ENCODE data around the gene CNNM4. TPM values are rescaled to one million over a fixed set of nuclear protein-coding genes. Genes with fewer than 3 reads are reported as not detected.
A peak's percentile ranks its signal among the peaks of the same experiment; 100 is the strongest.

CNNM4 gene
- total RNA-seq, 1 donor from 2014 or later, result 6.3 TPM

DNA sequence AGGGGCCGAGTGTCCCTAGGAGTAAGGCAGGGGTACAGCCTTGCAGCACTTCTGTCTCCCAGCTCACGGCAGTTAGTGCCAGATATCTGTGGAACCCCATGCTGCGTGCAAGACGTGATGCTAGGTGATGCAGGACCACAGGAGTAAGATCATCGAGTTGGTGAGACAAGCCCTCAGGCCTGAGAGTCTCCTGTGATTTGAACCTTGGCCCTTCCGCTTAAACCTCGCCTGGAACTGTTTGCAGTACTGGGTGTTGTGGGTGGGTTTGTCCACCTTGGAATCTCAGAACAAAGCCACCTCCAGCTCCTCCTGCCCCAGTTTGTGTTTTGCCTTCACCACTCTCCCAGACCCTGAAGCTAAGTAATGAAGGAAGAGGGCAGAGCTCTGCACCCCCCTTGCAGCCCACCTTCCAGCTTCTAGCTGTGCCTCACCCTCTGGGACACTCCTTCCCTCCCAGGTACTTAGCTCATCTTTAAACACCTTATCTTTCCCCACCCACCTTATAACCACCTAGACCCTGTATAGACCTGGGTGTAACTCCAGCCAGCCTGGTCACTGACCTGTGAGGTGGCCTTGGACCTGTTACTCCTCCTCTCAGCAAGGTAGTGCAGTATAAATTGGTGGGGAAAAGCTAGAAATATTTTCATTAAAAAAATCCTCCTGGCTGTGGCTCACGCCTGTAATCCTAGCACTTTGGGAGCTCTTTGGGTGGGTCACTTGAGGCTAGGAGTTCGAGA is 6.6 kb downstream of the CNNM4 start:
- H3K27me3 ChIP-seq (ENCODE audit: control insufficient read depth in 3 of 3, insufficient read depth in 3 of 3, low read length in 3 of 3), result no peaks in the 10 kb centered on the region
- peaks cover 44 to 54% (median 46%) of the 10 kb centered on the region in 3 donors for H3K4me1 ChIP-seq (ENCODE audit: control insufficient read depth in 3 of 3, insufficient read depth in 3 of 3, low read length in 3 of 3)
- H3K36me3 ChIP-seq (ENCODE audit: control insufficient read depth in 3 of 3, insufficient read depth in 3 of 3, low read length in 3 of 3), result no peaks in the 10 kb centered on the region
- no peak overlapping the region for H3K4me3 ChIP-seq (ENCODE audit: low read length in 3 of 3)
- no peak overlapping the region for H3K27ac ChIP-seq (ENCODE audit: low read depth, low read length)
- H3K9ac ChIP-seq (ENCODE audit: low read depth in 1 of 3, low read length in 3 of 3), result no peak overlapping the region
- H3K9me3 ChIP-seq (ENCODE audit: control insufficient read depth in 3 of 3, low read length in 3 of 3), result no peaks in the 10 kb centered on the region

DNA sequence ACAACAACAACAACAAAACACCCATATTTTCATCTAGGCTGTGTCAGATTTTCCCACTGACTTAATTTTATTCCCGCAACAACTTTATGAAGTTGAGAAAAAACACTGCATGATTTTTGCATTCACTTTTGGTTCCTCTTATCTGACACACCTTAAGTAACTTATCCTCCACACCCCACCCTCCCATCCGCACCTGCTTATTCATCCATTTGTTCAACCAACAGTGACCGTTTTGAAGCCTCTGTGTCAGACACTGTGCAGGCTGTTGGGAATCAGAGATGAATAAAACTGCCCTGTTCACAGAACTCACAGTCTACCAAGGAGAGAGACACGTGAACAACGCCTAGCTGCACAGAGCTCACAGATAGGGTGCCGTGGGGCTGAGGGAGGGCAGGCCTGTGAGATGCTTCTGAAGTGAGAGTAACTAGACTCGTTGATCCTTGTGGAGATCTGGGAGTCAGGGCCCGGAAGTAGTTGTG is 7.4 kb downstream of the CNNM4 start:
- peaks cover 42 to 54% (median 43%) of the 10 kb centered on the region in 3 donors for H3K4me1 ChIP-seq (ENCODE audit: control insufficient read depth in 3 of 3, insufficient read depth in 3 of 3, low read length in 3 of 3)
- no peak overlapping the region for H3K27ac ChIP-seq (ENCODE audit: low read depth, low read length)
- H3K36me3 ChIP-seq (ENCODE audit: control insufficient read depth in 3 of 3, insufficient read depth in 3 of 3, low read length in 3 of 3), result no peaks in the 10 kb centered on the region
- no peak overlapping the region for H3K4me3 ChIP-seq (ENCODE audit: low read length in 3 of 3)
- no peak overlapping the region for H3K9ac ChIP-seq (ENCODE audit: low read depth in 1 of 3, low read length in 3 of 3)
- no peaks in the 10 kb centered on the region for H3K27me3 ChIP-seq (ENCODE audit: control insufficient read depth in 3 of 3, insufficient read depth in 3 of 3, low read length in 3 of 3)
- H3K9me3 ChIP-seq (ENCODE audit: control insufficient read depth in 3 of 3, low read length in 3 of 3), result no peaks in the 10 kb centered on the region

DNA sequence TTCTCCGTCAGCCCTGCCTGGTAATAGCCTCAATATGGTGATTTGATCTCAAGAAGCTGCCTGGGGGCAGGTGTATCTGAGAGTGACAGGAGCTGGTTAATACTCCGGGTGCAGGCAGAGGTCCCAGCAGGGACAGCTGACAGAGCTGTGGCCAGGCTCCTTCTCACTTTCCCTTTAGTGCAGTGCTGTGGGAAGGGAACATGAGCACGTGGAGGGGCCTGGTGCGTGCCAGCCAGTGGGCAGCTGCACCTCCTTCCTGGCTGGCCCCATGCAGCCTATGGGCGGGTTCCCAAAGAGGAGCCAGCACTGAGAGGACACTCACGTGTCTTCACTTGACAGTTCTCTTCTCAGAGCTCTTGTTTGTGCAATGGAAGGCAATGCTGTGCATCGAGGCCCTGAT is 9.1 kb downstream of the CNNM4 start:
- no peaks in the 10 kb centered on the region for H3K9me3 ChIP-seq (ENCODE audit: control insufficient read depth in 3 of 3, low read length in 3 of 3)
- H3K27ac ChIP-seq (ENCODE audit: low read depth, low read length), result peak overlapping the region; percentile 69
- H3K36me3 ChIP-seq (ENCODE audit: control insufficient read depth in 3 of 3, insufficient read depth in 3 of 3, low read length in 3 of 3), result no peaks in the 10 kb centered on the region
- H3K4me3 ChIP-seq (ENCODE audit: low read length in 3 of 3), result peak overlapping the region; percentile 31 to 77 (median 64)
- H3K4me1 ChIP-seq (ENCODE audit: control insufficient read depth in 3 of 3, insufficient read depth in 3 of 3, low read length in 3 of 3), result peaks cover 28 to 50% (median 32%) of the 10 kb centered on the region in 3 donors
- no peaks in the 10 kb centered on the region for H3K27me3 ChIP-seq (ENCODE audit: control insufficient read depth in 3 of 3, insufficient read depth in 3 of 3, low read length in 3 of 3)
- H3K9ac ChIP-seq (ENCODE audit: low read depth in 1 of 3, low read length in 3 of 3), result peak overlapping the region; percentile 33 to 80 (median 34)

- Histone ChIP-seq H3K4me1 (ENCODE audit: control insufficient read depth in 3 of 3, insufficient read depth in 3 of 3, low read length in 3 of 3) (peaks cover 28 to 54% (median 32%) of the 10 kb centered on the region in 3 donors), H3K27me3 (ENCODE audit: control insufficient read depth in 3 of 3, insufficient read depth in 3 of 3, low read length in 3 of 3) (no peaks in the 10 kb centered on the region), H3K27ac (ENCODE audit: low read depth, low read length) (peak overlapping the region; percentile 69), H3K4me3 (ENCODE audit: low read length in 3 of 3) (peak overlapping the region in 2 of 3 donors; percentile 19 to 25), H3K36me3 (ENCODE audit: control insufficient read depth in 3 of 3, insufficient read depth in 3 of 3, low read length in 3 of 3) (no peaks in the 10 kb centered on the region), H3K9me3 (ENCODE audit: control insufficient read depth in 3 of 3, low read length in 3 of 3) (no peaks in the 10 kb centered on the region), H3K9ac (ENCODE audit: low read depth in 1 of 3, low read length in 3 of 3) (peak overlapping the region in 2 of 3 donors; percentile 65 to 70)
Observed at GRCh38 chr2:96770442-96771202, 9.9 kb downstream of the CNNM4 start.

GRCh38 chr2:96771796-96772618 is 11.3 kb downstream of the CNNM4 start:
- Histone ChIP-seq H3K4me3 (ENCODE audit: low read length in 3 of 3) (no peak overlapping the region), H3K9ac (ENCODE audit: low read depth in 1 of 3, low read length in 3 of 3) (peak overlapping the region in 1 of 3 donors; percentile 8), H3K4me1 (ENCODE audit: control insufficient read depth in 3 of 3, insufficient read depth in 3 of 3, low read length in 3 of 3) (peaks cover 28 to 52% (median 32%) of the 10 kb centered on the region in 3 donors), H3K27me3 (ENCODE audit: control insufficient read depth in 3 of 3, insufficient read depth in 3 of 3, low read length in 3 of 3) (no peaks in the 10 kb centered on the region), H3K27ac (ENCODE audit: low read depth, low read length) (no peak overlapping the region), H3K36me3 (ENCODE audit: control insufficient read depth in 3 of 3, insufficient read depth in 3 of 3, low read length in 3 of 3) (no peaks in the 10 kb centered on the region), H3K9me3 (ENCODE audit: control insufficient read depth in 3 of 3, low read length in 3 of 3) (no peaks in the 10 kb centered on the region)

DNA sequence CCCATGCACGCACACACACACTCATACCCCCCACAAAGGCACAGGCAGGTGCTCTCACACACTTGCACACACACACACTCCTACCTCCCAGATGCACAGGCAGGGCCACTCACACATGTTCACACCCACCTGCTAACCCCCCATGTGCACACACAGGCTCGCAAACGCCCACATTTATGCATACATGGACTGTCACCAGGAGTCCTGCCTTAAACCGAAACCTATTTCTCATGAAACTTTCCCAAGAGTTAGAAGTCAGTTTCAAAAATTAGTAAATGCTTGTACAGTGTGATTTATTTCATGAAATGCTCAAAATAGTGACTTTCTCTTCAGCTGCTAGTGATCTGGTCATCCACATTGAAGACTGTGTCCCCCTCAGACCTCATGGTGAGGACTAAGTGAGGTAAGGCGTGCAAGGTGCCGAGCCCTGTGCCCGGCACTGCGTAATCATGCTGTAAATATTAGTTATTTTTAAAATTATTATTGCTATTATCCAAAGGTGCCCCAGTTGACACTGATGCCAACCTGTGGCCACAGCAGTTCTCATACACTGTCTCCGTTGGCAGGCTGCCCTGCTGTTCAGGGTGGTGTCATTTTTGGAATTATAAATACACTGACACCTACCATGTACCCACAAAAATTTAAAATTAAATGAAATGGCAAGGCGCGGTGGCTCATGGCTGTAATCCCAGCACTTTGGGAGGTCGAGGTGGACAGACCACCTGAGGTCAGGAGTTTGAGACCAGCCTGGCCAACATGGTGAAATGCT is 12.4 kb downstream of the CNNM4 start:
- Histone ChIP-seq H3K9me3 (ENCODE audit: control insufficient read depth in 3 of 3, low read length in 3 of 3) (no peaks in the 10 kb centered on the region), H3K27ac (ENCODE audit: low read depth, low read length) (no peak overlapping the region), H3K9ac (ENCODE audit: low read depth in 1 of 3, low read length in 3 of 3) (peak overlapping the region in 2 of 3 donors; percentile 2 to 50), H3K36me3 (ENCODE audit: control insufficient read depth in 3 of 3, insufficient read depth in 3 of 3, low read length in 3 of 3) (no peaks in the 10 kb centered on the region), H3K4me1 (ENCODE audit: control insufficient read depth in 3 of 3, insufficient read depth in 3 of 3, low read length in 3 of 3) (peaks cover 28 to 50% (median 32%) of the 10 kb centered on the region in 3 donors), H3K27me3 (ENCODE audit: control insufficient read depth in 3 of 3, insufficient read depth in 3 of 3, low read length in 3 of 3) (no peaks in the 10 kb centered on the region), H3K4me3 (ENCODE audit: low read length in 3 of 3) (no peak overlapping the region)

DNA sequence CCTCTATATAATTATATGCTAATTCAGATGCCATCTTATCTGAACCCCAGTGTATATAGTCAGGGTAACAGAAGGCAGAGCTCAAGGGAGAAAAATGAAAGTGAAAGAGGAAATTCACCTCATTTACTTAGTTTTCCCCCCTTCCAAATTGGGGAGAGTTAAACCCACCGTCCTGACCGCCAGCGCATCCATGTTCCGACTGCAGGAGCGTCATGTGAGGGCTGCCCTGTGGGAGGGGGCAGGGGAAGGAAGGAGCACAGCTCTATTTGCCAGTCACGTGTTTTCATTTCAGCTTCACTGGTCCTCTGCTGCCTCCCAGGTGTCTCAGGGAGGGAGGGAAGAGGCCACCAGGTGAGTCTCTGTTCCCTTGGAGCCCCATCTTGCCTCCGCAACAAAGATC is 13.2 kb downstream of the CNNM4 start:
- H3K27ac ChIP-seq (ENCODE audit: low read depth, low read length), result no peak overlapping the region
- H3K27me3 ChIP-seq (ENCODE audit: control insufficient read depth in 3 of 3, insufficient read depth in 3 of 3, low read length in 3 of 3), result no peaks in the 10 kb centered on the region
- H3K4me1 ChIP-seq (ENCODE audit: control insufficient read depth in 3 of 3, insufficient read depth in 3 of 3, low read length in 3 of 3), result peaks cover 28 to 50% (median 32%) of the 10 kb centered on the region in 3 donors
- H3K9ac ChIP-seq (ENCODE audit: low read depth in 1 of 3, low read length in 3 of 3), result no peak overlapping the region
- no peak overlapping the region for H3K4me3 ChIP-seq (ENCODE audit: low read length in 3 of 3)
- no peaks in the 10 kb centered on the region for H3K9me3 ChIP-seq (ENCODE audit: control insufficient read depth in 3 of 3, low read length in 3 of 3)
- H3K36me3 ChIP-seq (ENCODE audit: control insufficient read depth in 3 of 3, insufficient read depth in 3 of 3, low read length in 3 of 3), result no peaks in the 10 kb centered on the region

GRCh38 chr2:96775160-96775559 is 14.5 kb downstream of the CNNM4 start:
- Histone ChIP-seq H3K9ac (ENCODE audit: low read depth in 1 of 3, low read length in 3 of 3) (no peak overlapping the region), H3K36me3 (ENCODE audit: control insufficient read depth in 3 of 3, insufficient read depth in 3 of 3, low read length in 3 of 3) (no peaks in the 10 kb centered on the region), H3K4me3 (ENCODE audit: low read length in 3 of 3) (no peak overlapping the region), H3K9me3 (ENCODE audit: control insufficient read depth in 3 of 3, low read length in 3 of 3) (no peaks in the 10 kb centered on the region), H3K27me3 (ENCODE audit: control insufficient read depth in 3 of 3, insufficient read depth in 3 of 3, low read length in 3 of 3) (no peaks in the 10 kb centered on the region), H3K4me1 (ENCODE audit: control insufficient read depth in 3 of 3, insufficient read depth in 3 of 3, low read length in 3 of 3) (peaks cover 21 to 41% (median 25%) of the 10 kb centered on the region in 3 donors), H3K27ac (ENCODE audit: low read depth, low read length) (no peak overlapping the region)

DNA sequence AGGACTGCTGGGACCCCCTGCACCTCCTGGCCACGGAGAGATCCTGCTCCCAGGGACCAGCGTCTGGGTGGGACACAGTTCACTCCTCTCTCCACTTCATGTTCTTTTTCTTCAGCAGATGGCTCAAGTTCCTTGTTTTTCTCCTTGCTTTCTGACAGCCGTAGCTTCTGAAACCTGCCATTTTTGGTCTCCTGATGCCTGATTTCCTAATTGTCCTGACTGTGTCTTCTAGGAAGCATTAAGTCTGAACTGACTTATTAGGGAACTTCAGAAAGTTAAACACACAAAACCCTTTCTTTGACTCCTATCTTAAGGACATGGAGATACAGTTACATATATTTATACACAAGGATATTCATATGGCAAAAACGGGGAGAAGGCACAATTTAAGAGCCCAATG is 22.7 kb downstream of the CNNM4 start:
- H3K4me1 ChIP-seq (ENCODE audit: control insufficient read depth in 3 of 3, insufficient read depth in 3 of 3, low read length in 3 of 3), result peaks cover 11 to 15% (median 14%) of the 10 kb centered on the region in 3 donors
- H3K27me3 ChIP-seq (ENCODE audit: control insufficient read depth in 3 of 3, insufficient read depth in 3 of 3, low read length in 3 of 3), result no peaks in the 10 kb centered on the region
- no peaks in the 10 kb centered on the region for H3K36me3 ChIP-seq (ENCODE audit: control insufficient read depth in 3 of 3, insufficient read depth in 3 of 3, low read length in 3 of 3)
- H3K9me3 ChIP-seq (ENCODE audit: control insufficient read depth in 3 of 3, low read length in 3 of 3), result no peaks in the 10 kb centered on the region
- no peak overlapping the region for H3K4me3 ChIP-seq (ENCODE audit: low read length in 3 of 3)
- no peak overlapping the region for H3K9ac ChIP-seq (ENCODE audit: low read depth in 1 of 3, low read length in 3 of 3)
- H3K27ac ChIP-seq (ENCODE audit: low read depth, low read length), result no peak overlapping the region

Measured in skeletal muscle tissue (tissue), 4 donors.